SJCRH30 (cell line): ENCODE results near the gene KIF2A. TPM values are rescaled to one million over a fixed set of nuclear protein-coding genes. Genes with fewer than 3 reads are reported as not detected.

Experiments used
- DNase-seq, 2 experiments: peaks; one replicate each; pipeline ENCODE4 v3.0.0-alpha.2; 2015 to 2020
- H3K27ac ChIP-seq: fragments of 250-450 bp; sonication (Bioruptor Pico); 2 replicates; pipeline ENCODE4 v1.5.1; 2020; ENCODE audit warnings: mild to moderate bottlenecking, moderate library complexity
- H3K27me3 ChIP-seq: fragments of 250-450 bp; sonication (Bioruptor Pico); 2 replicates; pipeline ENCODE4 v1.5.1; 2020; ENCODE audit warnings: mild to moderate bottlenecking, moderate library complexity
- H3K36me3 ChIP-seq: fragments of 250-450 bp; sonication (Bioruptor Pico); 2 replicates; pipeline ENCODE4 v1.5.1; 2020; ENCODE audit warnings: mild to moderate bottlenecking, moderate library complexity
- H3K4me1 ChIP-seq: fragments of 250-450 bp; sonication (Bioruptor Pico); 2 replicates; pipeline ENCODE4 v1.5.1; 2020; ENCODE audit warnings: mild to moderate bottlenecking, moderate library complexity
- H3K4me3 ChIP-seq: fragments of 250-450 bp; sonication (Bioruptor Pico); 2 replicates; pipeline ENCODE4 v1.5.1; 2020; ENCODE audit warnings: mild to moderate bottlenecking, moderate library complexity
- H3K9me3 ChIP-seq: fragments of 250-450 bp; sonication (Bioruptor Pico); replicated peaks from 2 replicates; pipeline ENCODE4 v1.5.1; 2020; ENCODE audit warnings: mild to moderate bottlenecking, moderate library complexity
- total RNA-seq: library from RNA; depleted of rRNA; stranded (reverse); fragments of >200 nt; shearing (Covaris generic); gene quantifications from 2 replicates; pipeline ENCODE4 v1.2.3, GENCODE V29; 2014

The KIF2A gene
- total RNA-seq, 1 experiment from 2014 or later: 77.7 TPM

GRCh38 chr5:62327138-62328053 lies 21.4 kb downstream of the KIF2A start:
- peaks cover 9% of the 10 kb centered on the region for H3K36me3 ChIP-seq
- H3K9me3 ChIP-seq: no peaks in the 10 kb centered on the region
- no peak overlapping the region for H3K27ac ChIP-seq
- DNase-seq: no peak
- H3K4me1 ChIP-seq: peaks cover 15% of the 10 kb centered on the region
- no peaks in the 10 kb centered on the region for H3K27me3 ChIP-seq
- no peak overlapping the region for H3K4me3 ChIP-seq

GRCh38 chr5:62328772-62329491 lies 22.9 kb downstream of the KIF2A start:
- Histone ChIP-seq H3K9me3 (no peaks in the 10 kb centered on the region), H3K36me3 (peaks cover 9% of the 10 kb centered on the region)
- DNase-seq: no peak

GRCh38 chr5:62330302-62330701 lies 24.3 kb downstream of the KIF2A start:
- no peak for DNase-seq
- H3K36me3 ChIP-seq: 0 out of 2 replicates have a peak, but pooled peaks cover 5% of the 10 kb centered on the region
- no peaks in the 10 kb centered on the region for H3K27me3 ChIP-seq
- no peaks in the 10 kb centered on the region for H3K9me3 ChIP-seq
- H3K4me3 ChIP-seq: no peak overlapping the region
- peaks cover 16% of the 10 kb centered on the region for H3K4me1 ChIP-seq
- H3K27ac ChIP-seq: no peak overlapping the region

More at GRCh38 chr5:62328772-62329491, 22.9 kb downstream of the KIF2A start:
- Histone ChIP-seq H3K27ac (no peak overlapping the region), H3K4me3 (no peak overlapping the region), H3K4me1 (peaks cover 16% of the 10 kb centered on the region), H3K27me3 (no peaks in the 10 kb centered on the region)

GRCh38 chr5:62331921-62332320 lies 25.9 kb downstream of the KIF2A start:
- Histone ChIP-seq H3K36me3 (0 out of 2 replicates have a peak, but pooled peaks cover 5% of the 10 kb centered on the region), H3K9me3 (no peaks in the 10 kb centered on the region), H3K27ac (peak overlapping the region; percentile 49), H3K27me3 (no peaks in the 10 kb centered on the region), H3K4me3 (no peak overlapping the region), H3K4me1 (peaks cover 16% of the 10 kb centered on the region)
- peak in 1 of 2 experiments; percentile 58 for DNase-seq

GRCh38 chr5:62333250-62333794 lies 27.3 kb downstream of the KIF2A start:
- H3K4me3 ChIP-seq: no peak overlapping the region
- H3K27ac ChIP-seq: no peak overlapping the region
- DNase-seq: no peak
- 0 out of 2 replicates have a peak, but pooled peaks cover 5% of the 10 kb centered on the region for H3K36me3 ChIP-seq
- H3K9me3 ChIP-seq: no peaks in the 10 kb centered on the region
- peaks cover 16% of the 10 kb centered on the region for H3K4me1 ChIP-seq
- H3K27me3 ChIP-seq: no peaks in the 10 kb centered on the region

GRCh38 chr5:62334082-62334481 lies 28.1 kb downstream of the KIF2A start:
- H3K27ac ChIP-seq: no peak overlapping the region
- H3K4me1 ChIP-seq: peaks cover 14% of the 10 kb centered on the region
- no peaks in the 10 kb centered on the region for H3K27me3 ChIP-seq
- H3K36me3 ChIP-seq: 0 out of 2 replicates have a peak, but pooled peaks cover 5% of the 10 kb centered on the region
- DNase-seq: no peak
- no peak overlapping the region for H3K4me3 ChIP-seq
- H3K9me3 ChIP-seq: no peaks in the 10 kb centered on the region

- Histone ChIP-seq H3K27ac (no peak overlapping the region), H3K4me1 (no peaks in the 10 kb centered on the region), H3K36me3 (no peaks in the 10 kb centered on the region), H3K27me3 (no peaks in the 10 kb centered on the region), H3K4me3 (no peak overlapping the region), H3K9me3 (no peaks in the 10 kb centered on the region)
- peak in 1 of 2 experiments; percentile 20 for DNase-seq
These were observed 34.4 kb downstream of the KIF2A start for GRCh38 chr5:62340392-62340791.

GRCh38 chr5:62340979-62341378 lies 35.0 kb downstream of the KIF2A start:
- H3K9me3 ChIP-seq: no peaks in the 10 kb centered on the region
- H3K27ac ChIP-seq: no peak overlapping the region
- no peak for DNase-seq
- no peaks in the 10 kb centered on the region for H3K4me1 ChIP-seq
- no peaks in the 10 kb centered on the region for H3K36me3 ChIP-seq
- H3K4me3 ChIP-seq: no peak overlapping the region
- H3K27me3 ChIP-seq: no peaks in the 10 kb centered on the region

- no peak overlapping the region for H3K4me3 ChIP-seq
- no peaks in the 10 kb centered on the region for H3K4me1 ChIP-seq
- no peak for DNase-seq
- H3K27ac ChIP-seq: no peak overlapping the region
- H3K27me3 ChIP-seq: no peaks in the 10 kb centered on the region
- no peaks in the 10 kb centered on the region for H3K9me3 ChIP-seq
- no peaks in the 10 kb centered on the region for H3K36me3 ChIP-seq
These were observed 35.9 kb downstream of the KIF2A start for GRCh38 chr5:62341783-62342475.

- Histone ChIP-seq H3K27ac (no peak overlapping the region), H3K9me3 (no peaks in the 10 kb centered on the region), H3K4me1 (no peaks in the 10 kb centered on the region), H3K36me3 (no peaks in the 10 kb centered on the region), H3K27me3 (no peaks in the 10 kb centered on the region), H3K4me3 (no peak overlapping the region)
- DNase-seq: no peak
These were observed 36.5 kb downstream of the KIF2A start for GRCh38 chr5:62342476-62342837.

GRCh38 chr5:62343428-62343827 lies 37.4 kb downstream of the KIF2A start:
- Histone ChIP-seq H3K4me1 (no peaks in the 10 kb centered on the region), H3K36me3 (peaks cover 3% of the 10 kb centered on the region; the same call in 1 of the 2 replicates), H3K27ac (no peak overlapping the region), H3K27me3 (no peaks in the 10 kb centered on the region), H3K4me3 (no peak overlapping the region), H3K9me3 (no peaks in the 10 kb centered on the region)
- no peak for DNase-seq

- H3K27me3 ChIP-seq: no peaks in the 10 kb centered on the region
- H3K4me1 ChIP-seq: no peaks in the 10 kb centered on the region
- no peak for DNase-seq
- H3K27ac ChIP-seq: no peak overlapping the region
- no peak overlapping the region for H3K4me3 ChIP-seq
- no peaks in the 10 kb centered on the region for H3K9me3 ChIP-seq
- H3K36me3 ChIP-seq: peaks cover 19% of the 10 kb centered on the region
These were observed 40.7 kb downstream of the KIF2A start for GRCh38 chr5:62346748-62347147.

- Histone ChIP-seq H3K27ac (no peak overlapping the region), H3K9me3 (no peaks in the 10 kb centered on the region), H3K4me1 (no peaks in the 10 kb centered on the region), H3K36me3 (peaks cover 28% of the 10 kb centered on the region), H3K4me3 (no peak overlapping the region), H3K27me3 (no peaks in the 10 kb centered on the region)
- DNase-seq: no peak
These were observed 41.9 kb downstream of the KIF2A start for GRCh38 chr5:62347928-62348327.

GRCh38 chr5:62348723-62349481 lies 42.9 kb downstream of the KIF2A start:
- H3K4me1 ChIP-seq: no peaks in the 10 kb centered on the region
- no peak overlapping the region for H3K4me3 ChIP-seq
- no peaks in the 10 kb centered on the region for H3K9me3 ChIP-seq
- no peak for DNase-seq
- H3K27me3 ChIP-seq: no peaks in the 10 kb centered on the region
- H3K27ac ChIP-seq: no peak overlapping the region
- peaks cover 36% of the 10 kb centered on the region for H3K36me3 ChIP-seq
